ENCODE data around the gene DNAI1.

The DNAI1 gene

GRCh38 chr9:34563262-34563661, 104.7 kb downstream of the DNAI1 start:
- DNase-seq, result no peak

GRCh38 chr9:34564617-34565016, 106.0 kb downstream of the DNAI1 start:
- DNase-seq, result no peak

- DNase-seq, result no peak
Measured at GRCh38 chr9:34565856-34566255, 107.3 kb downstream of the DNAI1 start.

- DNase-seq, result no peak
Measured at GRCh38 chr9:34566322-34566721, 107.7 kb downstream of the DNAI1 start.

GRCh38 chr9:34566972-34567371, 108.4 kb downstream of the DNAI1 start:
- DNase-seq, result no peak

GRCh38 chr9:34568133-34568532, 109.5 kb downstream of the DNAI1 start:
- DNase-seq, result no peak

GRCh38 chr9:34568774-34569173, 110.2 kb downstream of the DNAI1 start:
- DNase-seq, result no peak

GRCh38 chr9:34570376-34570775, 111.8 kb downstream of the DNAI1 start:
- DNase-seq, result no peak

Data from CD4-positive, alpha-beta T cell treated with Interleukin-4 for 1 hour (primary cell).